ENCODE data around the gene TRMO. TPM values are rescaled to one million over a fixed set of nuclear protein-coding genes. Genes with fewer than 3 reads are reported as not detected.

Gene TRMO
- total RNA-seq, 2 donors from 2014 or later: 14.5 to 17.1 TPM

GRCh38 chr9:97933297-97933998 is 11.1 kb upstream of the TRMO start:
- WGBS, 2 donors: 56 to 58% methylated on average over 4 of the region's 4 CpGs
- H3K9me3 ChIP-seq: no peaks in the 10 kb centered on the region
- no peaks in the 10 kb centered on the region for H3K36me3 ChIP-seq (replicated peaks in 1 of 2; ENCODE audit: insufficient read depth in 1 of 2, low read depth in 2 of 2)
- H3K27me3 ChIP-seq: no peaks in the 10 kb centered on the region
- intact Hi-C loops (cut with DNase I): no loop called here
- no peak overlapping the region for H3K4me3 ChIP-seq
- H3K4me1 ChIP-seq: no peaks in the 10 kb centered on the region
- TF ChIP-seq, protein P1, sequence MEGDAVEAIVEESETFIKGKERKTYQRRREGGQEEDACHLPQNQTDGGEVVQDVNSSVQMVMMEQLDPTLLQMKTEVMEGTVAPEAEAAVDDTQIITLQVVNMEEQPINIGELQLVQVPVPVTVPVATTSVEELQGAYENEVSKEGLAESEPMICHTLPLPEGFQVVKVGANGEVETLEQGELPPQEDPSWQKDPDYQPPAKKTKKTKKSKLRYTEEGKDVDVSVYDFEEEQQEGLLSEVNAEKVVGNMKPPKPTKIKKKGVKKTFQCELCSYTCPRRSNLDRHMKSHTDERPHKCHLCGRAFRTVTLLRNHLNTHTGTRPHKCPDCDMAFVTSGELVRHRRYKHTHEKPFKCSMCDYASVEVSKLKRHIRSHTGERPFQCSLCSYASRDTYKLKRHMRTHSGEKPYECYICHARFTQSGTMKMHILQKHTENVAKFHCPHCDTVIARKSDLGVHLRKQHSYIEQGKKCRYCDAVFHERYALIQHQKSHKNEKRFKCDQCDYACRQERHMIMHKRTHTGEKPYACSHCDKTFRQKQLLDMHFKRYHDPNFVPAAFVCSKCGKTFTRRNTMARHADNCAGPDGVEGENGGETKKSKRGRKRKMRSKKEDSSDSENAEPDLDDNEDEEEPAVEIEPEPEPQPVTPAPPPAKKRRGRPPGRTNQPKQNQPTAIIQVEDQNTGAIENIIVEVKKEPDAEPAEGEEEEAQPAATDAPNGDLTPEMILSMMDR (IDR thresholded peaks at IDR 0.05): no peak
- no peak for TF ChIP-seq POLR2A (IDR thresholded peaks at IDR 0.05)
- ATAC-seq: no peak
- no peak overlapping the region for H3K27ac ChIP-seq
- no peak for DNase-seq

DNA sequence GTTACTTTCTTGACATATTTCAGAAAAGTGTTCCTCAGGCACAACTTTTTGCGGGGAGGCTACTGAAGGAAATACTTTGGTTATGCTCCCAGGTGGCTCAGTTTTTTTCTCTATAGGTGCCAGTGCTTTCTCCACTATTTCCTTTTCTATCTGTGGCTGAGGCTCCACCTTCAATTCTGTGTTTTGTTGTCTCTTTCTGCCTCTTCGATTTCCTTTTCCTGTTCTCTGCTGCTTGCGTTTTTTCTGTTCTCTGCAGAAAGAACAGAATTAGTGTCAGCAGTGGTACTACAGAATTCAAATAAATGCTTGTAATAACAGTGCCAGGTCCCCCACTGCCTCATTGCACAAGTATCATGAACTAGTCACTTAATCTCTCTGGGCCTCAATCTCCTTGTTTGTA is 8.7 kb upstream of the TRMO start:
- H3K4me1 ChIP-seq: no peaks in the 10 kb centered on the region
- TF ChIP-seq POLR2A (IDR thresholded peaks at IDR 0.05): no peak
- TF ChIP-seq, protein P1 (IDR thresholded peaks at IDR 0.05): no peak
- no peak overlapping the region for H3K27ac ChIP-seq
- no peak overlapping the region for H3K4me3 ChIP-seq
- H3K27me3 ChIP-seq: peaks cover 0 to 4% of the 10 kb centered on the region in 2 donors
- ATAC-seq (no peak), DNase-seq (no peak)
- no peaks in the 10 kb centered on the region for H3K36me3 ChIP-seq (replicated peaks in 1 of 2; ENCODE audit: insufficient read depth in 1 of 2, low read depth in 2 of 2)
- 28 to 42% methylated on average over 3 of the region's 3 CpGs for WGBS, 2 donors
- no peaks in the 10 kb centered on the region for H3K9me3 ChIP-seq
- intact Hi-C loops (cut with DNase I): no loop called here

GRCh38 chr9:97928986-97929604 is 6.8 kb upstream of the TRMO start:
- no peak overlapping the region for H3K27ac ChIP-seq
- 44 to 71% methylated on average over 4 of the region's 4 CpGs for WGBS, 2 donors
- H3K27me3 ChIP-seq: peaks cover 0 to 4% of the 10 kb centered on the region in 2 donors
- ATAC-seq (no peak), DNase-seq (no peak)
- H3K9me3 ChIP-seq: no peaks in the 10 kb centered on the region
- intact Hi-C loops (cut with DNase I): loop anchor here (5.0 to 10.0 kb wide), 2 partner anchors 103 to 336 kb away; no protein-coding TSS in a partner anchor
- no peaks in the 10 kb centered on the region for H3K36me3 ChIP-seq (replicated peaks in 1 of 2; ENCODE audit: insufficient read depth in 1 of 2, low read depth in 2 of 2)
- TF ChIP-seq, protein P1 (IDR thresholded peaks at IDR 0.05): no peak
- no peak for TF ChIP-seq POLR2A (IDR thresholded peaks at IDR 0.05)
- H3K4me3 ChIP-seq: no peak overlapping the region
- peaks cover 3% of the 10 kb centered on the region for H3K4me1 ChIP-seq

DNA sequence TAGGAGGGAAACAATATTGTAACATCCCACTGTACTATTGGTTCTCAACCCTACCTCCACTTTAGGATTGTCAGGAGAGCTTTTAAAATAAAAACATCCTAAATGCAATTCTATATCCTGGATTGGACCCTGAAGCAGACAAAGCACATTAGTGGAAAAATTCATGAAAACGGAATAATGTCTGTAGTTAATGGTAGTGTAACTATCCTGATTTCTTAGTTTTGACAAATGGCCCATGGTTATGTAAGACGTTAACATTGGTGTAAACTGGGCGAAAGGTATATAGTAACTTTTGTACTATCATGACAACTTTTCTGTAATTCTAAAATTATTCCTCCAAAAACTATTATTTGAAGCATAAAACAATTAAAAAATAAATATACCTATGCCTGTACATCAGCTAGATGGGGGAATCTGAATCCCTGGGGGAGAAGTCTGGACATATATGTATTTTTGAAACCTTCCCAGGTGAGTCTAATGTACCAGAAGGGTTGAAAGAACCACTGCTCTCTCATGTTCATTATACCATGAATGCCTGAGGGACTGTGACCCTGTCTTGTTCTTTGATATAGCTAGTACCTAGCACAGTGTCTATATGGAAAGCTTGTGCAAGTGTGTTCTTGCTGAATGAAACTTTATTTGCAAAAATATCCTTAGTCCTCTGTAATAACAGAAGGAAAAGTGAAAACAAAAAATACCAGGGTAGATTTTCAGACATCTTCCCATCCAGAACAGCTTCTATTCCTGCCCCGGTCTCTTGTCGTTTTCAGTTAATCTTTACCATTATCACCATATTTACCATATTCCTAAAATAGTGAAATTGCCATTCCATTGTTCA is 3.4 kb upstream of the TRMO start:
- Histone ChIP-seq H3K4me3 (no peak overlapping the region), H3K27ac (no peak overlapping the region), H3K4me1 (peaks cover 23% of the 10 kb centered on the region), H3K36me3 (replicated peaks in 1 of 2; ENCODE audit: insufficient read depth in 1 of 2, low read depth in 2 of 2) (no peaks in the 10 kb centered on the region), H3K9me3 (no peaks in the 10 kb centered on the region), H3K27me3 (peaks cover 0 to 4% of the 10 kb centered on the region in 2 donors)
- 39 to 50% methylated on average over 5 of the region's 5 CpGs for WGBS, 2 donors
- ATAC-seq (no peak), DNase-seq (no peak)
- TF ChIP-seq POLR2A (IDR thresholded peaks at IDR 0.05): no peak
- TF ChIP-seq, protein P1 (IDR thresholded peaks at IDR 0.05): no peak
- intact Hi-C loops (cut with DNase I): loop anchor here (5.0 to 10.0 kb wide), 2 partner anchors 107 to 339 kb away; no protein-coding TSS in a partner anchor

Data from body of pancreas (tissue), 4 donors.